OCI-LY3 (cell line): ENCODE results near the gene CLEC2D.

ENCODE experiments used
- H2AFZ ChIP-seq: fragments of 200-600, 300-600 bp; shearing (Covaris generic); 2 replicates; pipeline ENCODE4 v1.6.0; 2014; ENCODE audit warnings: antibody characterized with exemption, low read depth, low read length
- H3K27ac ChIP-seq: fragments of 200-600, 300-600 bp; sonication (generic); 2 replicates; pipeline ENCODE4 v1.5.1; 2014; ENCODE audit warnings: mild to moderate bottlenecking, low read length, moderate library complexity, mixed read lengths
- H3K27me3 ChIP-seq: fragments of 200-600, 300-600 bp; sonication (generic); 2 replicates; pipeline ENCODE4 v1.6.1; 2014; ENCODE audit warnings: low read depth, low read length, mixed read lengths
- H3K36me3 ChIP-seq: fragments of 200-600, 300-600 bp; sonication (generic); replicated peaks from 2 replicates; pipeline ENCODE3; 2014; ENCODE audit warnings: low read depth, low read length, mixed read lengths
- H3K4me1 ChIP-seq: fragments of 300-600, 200-600 bp; sonication (generic); 2 replicates; pipeline ENCODE4 v1.6.1; 2014; ENCODE audit warnings: low read length, mixed read lengths
- H3K4me2 ChIP-seq: fragments of 200-600, 300-600 bp; sonication (generic); 2 replicates; pipeline ENCODE4 v1.6.1; 2014; ENCODE audit warnings: low read length, mixed read lengths
- H3K4me3 ChIP-seq: fragments of 300-600, 200-600 bp; sonication (generic); 2 replicates; pipeline ENCODE4 v1.5.1; 2014; ENCODE audit warnings: antibody characterized with exemption, mild to moderate bottlenecking, low read length, moderate library complexity
- H3K79me2 ChIP-seq: fragments of 300-600, 200-600 bp; shearing (Covaris generic); 2 replicates; pipeline ENCODE4 v1.6.1; 2014; ENCODE audit warnings: mild to moderate bottlenecking, low read length, mixed read lengths
- H3K9ac ChIP-seq: fragments of 300-600, 200-600 bp; shearing (Covaris generic); 2 replicates; pipeline ENCODE4 v1.6.0; 2014; ENCODE audit warnings: mild to moderate bottlenecking, low read length, moderate library complexity
- H3K9me3 ChIP-seq: fragments of 200-600, 300-600 bp; shearing (Covaris generic); 2 replicates; pipeline ENCODE4 v1.6.1; 2014; ENCODE audit warnings: low read length, mixed read lengths; ENCODE audit not compliant: insufficient read depth
- H4K20me1 ChIP-seq: fragments of 200-600, 300-600 bp; sonication (generic); 2 replicates; pipeline ENCODE4 v1.6.1; 2016; ENCODE audit warnings: low read length, mixed read lengths; ENCODE audit not compliant: insufficient read depth
- EZH2phosphoT487 ChIP-seq: fragments of 200-600 bp; shearing (Covaris generic); IDR thresholded peaks from 2 replicates; pipeline ENCODE4 v1.6.1; 2018; ENCODE audit warnings: antibody characterized with exemption, mixed run types, low read depth
- TF ChIP-seq, protein P1 (sequence below): fragments of 200-600, 300-600 bp; sonication (generic); IDR thresholded peaks from 2 replicates; pipeline ENCODE4 v1.5.1; 2014; ENCODE audit warnings: antibody characterized with exemption, low read length, low read depth

The CLEC2D gene

DNA sequence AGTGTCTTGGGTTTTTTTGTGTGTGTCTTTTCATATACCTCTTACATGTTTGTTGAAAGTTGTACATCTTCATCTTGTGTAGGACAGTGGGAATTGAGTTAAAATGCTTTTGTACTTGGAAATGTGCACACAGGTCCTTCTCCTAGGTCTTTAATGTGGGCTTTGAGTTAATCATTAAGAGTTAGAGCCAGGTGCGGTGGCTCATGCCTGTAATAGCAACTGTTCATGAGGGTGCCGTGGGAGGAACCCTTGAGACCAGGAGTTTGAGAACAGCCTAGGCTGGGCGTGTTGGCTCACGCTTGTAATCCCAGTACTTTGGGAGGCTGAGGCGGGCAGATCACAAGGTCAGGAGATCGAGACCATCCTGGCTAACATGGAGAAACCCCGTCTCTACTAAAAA, 49.5 kb downstream of the CLEC2D start:
- H3K79me2 ChIP-seq, result peaks cover 87% of the 10 kb centered on the region
- H4K20me1 ChIP-seq, result peaks cover 34% of the 10 kb centered on the region; the same call in 1 of the 2 replicates
- H3K4me1 ChIP-seq, result peaks cover 99% of the 10 kb centered on the region
- H3K27me3 ChIP-seq, result no peaks in the 10 kb centered on the region
- peak overlapping the region; percentile 8; the same call in 1 of the 2 replicates for H3K4me3 ChIP-seq
- peaks cover 59% of the 10 kb centered on the region for H3K36me3 ChIP-seq
- peak overlapping the region; percentile 58 for H3K4me2 ChIP-seq
- H3K27ac ChIP-seq, result peak overlapping the region; percentile 97
- no peak overlapping the region for H2AFZ ChIP-seq
- peak overlapping the region; percentile 47 for H3K9ac ChIP-seq
- H3K9me3 ChIP-seq, result no peaks in the 10 kb centered on the region
- no peak for TF ChIP-seq EZH2phosphoT487
- TF ChIP-seq, protein P1, sequence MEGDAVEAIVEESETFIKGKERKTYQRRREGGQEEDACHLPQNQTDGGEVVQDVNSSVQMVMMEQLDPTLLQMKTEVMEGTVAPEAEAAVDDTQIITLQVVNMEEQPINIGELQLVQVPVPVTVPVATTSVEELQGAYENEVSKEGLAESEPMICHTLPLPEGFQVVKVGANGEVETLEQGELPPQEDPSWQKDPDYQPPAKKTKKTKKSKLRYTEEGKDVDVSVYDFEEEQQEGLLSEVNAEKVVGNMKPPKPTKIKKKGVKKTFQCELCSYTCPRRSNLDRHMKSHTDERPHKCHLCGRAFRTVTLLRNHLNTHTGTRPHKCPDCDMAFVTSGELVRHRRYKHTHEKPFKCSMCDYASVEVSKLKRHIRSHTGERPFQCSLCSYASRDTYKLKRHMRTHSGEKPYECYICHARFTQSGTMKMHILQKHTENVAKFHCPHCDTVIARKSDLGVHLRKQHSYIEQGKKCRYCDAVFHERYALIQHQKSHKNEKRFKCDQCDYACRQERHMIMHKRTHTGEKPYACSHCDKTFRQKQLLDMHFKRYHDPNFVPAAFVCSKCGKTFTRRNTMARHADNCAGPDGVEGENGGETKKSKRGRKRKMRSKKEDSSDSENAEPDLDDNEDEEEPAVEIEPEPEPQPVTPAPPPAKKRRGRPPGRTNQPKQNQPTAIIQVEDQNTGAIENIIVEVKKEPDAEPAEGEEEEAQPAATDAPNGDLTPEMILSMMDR, result no peak

DNA sequence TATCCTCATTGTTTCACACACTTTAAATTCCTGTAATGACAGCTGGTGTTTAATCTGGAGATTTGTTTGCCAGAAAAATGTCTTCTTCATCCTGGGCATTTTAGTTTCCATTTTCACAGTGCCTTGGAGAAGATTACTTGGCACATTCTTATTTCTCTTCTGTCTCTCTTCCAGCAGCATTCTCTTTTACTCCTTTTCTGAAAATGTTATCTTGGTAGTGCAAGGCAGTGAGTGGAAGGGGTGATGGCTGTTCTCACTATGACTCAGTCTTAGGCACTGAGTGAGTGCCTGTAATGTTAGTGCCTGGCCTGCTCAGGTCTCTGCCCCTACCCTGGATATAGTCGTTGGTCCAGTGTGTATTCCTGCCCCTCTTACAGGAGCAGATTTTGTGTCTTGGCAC, 50.3 kb downstream of the CLEC2D start:
- Histone ChIP-seq H3K4me1 (peaks cover 98% of the 10 kb centered on the region), H3K79me2 (peaks cover 93% of the 10 kb centered on the region), H3K4me3 (peak overlapping the region; percentile 9; the same call in 1 of the 2 replicates), H3K36me3 (peaks cover 67% of the 10 kb centered on the region), H3K4me2 (peak overlapping the region; percentile 50), H3K27ac (peak overlapping the region; percentile 97), H3K9ac (peak overlapping the region; percentile 28; the same call in 1 of the 2 replicates), H4K20me1 (peaks cover 41% of the 10 kb centered on the region; the same call in 1 of the 2 replicates), H2AFZ (no peak overlapping the region), H3K27me3 (no peaks in the 10 kb centered on the region), H3K9me3 (no peaks in the 10 kb centered on the region)
- no peak for TF ChIP-seq EZH2phosphoT487
- TF ChIP-seq, protein P1, result no peak

DNA sequence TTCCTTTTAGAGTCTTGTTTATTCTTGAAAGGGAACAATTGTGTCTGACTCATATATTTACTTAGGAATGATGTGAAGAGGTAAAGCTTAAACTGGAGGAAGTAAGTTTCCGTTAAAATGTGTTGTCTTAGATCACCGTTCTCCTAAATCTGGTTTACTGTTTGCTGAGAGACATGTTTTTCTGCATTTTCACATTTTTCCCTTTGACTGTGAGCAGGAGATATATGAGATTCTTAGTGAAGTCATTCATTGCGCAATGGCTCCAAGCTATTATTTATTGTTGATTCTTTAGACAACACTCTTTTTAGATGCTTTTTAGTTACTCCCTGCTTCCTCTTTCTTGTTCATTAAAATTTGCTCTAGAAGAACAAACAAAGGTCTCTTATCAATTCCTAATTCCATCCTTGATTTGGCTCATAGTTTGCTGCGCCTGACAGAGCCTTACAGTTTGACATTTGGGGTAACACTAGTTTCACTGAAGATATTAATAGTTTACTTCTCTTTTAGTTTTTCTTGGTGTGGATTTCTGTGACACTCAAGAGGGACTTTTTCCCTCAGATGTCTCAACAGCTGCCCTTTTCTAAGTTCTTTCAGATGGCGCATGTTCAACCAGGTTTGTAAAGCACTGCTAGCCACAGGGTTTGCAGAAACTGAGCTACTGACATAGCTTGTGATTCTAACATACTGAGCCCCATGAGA, 52.0 kb downstream of the CLEC2D start:
- peak overlapping the region; percentile 95 for H3K9ac ChIP-seq
- H3K4me2 ChIP-seq, result peak overlapping the region; percentile 95
- H2AFZ ChIP-seq, result no peak overlapping the region

DNA sequence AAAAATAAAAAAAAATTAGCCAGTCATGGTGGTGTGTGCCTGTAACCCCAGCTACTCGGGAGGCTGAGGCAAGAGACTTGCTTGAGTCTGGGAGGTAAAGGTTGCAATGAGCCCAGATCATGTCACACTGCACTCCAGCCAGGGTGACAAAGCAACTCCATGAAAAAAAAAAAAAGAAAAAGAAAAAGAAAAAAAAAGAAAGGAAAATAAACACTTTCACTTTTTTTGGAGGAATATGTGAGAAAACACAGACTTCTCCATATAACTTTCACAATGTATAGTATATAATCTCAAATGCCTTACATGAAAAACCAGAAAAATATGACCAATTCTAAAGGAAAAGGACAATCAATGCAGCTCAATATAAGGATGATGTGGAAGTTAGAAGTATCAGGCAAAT, 54.5 kb downstream of the CLEC2D start:
- Histone ChIP-seq H3K79me2 (peaks cover 100% of the 10 kb centered on the region), H3K4me2 (peak overlapping the region; percentile 95), H2AFZ (no peak overlapping the region), H3K27me3 (no peaks in the 10 kb centered on the region), H3K36me3 (peaks cover 74% of the 10 kb centered on the region), H3K9ac (peak overlapping the region; percentile 95), H3K4me1 (peaks cover 66% of the 10 kb centered on the region), H3K9me3 (no peaks in the 10 kb centered on the region), H3K27ac (peak overlapping the region; percentile 97), H4K20me1 (peaks cover 46% of the 10 kb centered on the region; the same call in 1 of the 2 replicates), H3K4me3 (peak overlapping the region; percentile 93)
- no peak for TF ChIP-seq EZH2phosphoT487
- TF ChIP-seq, protein P1, result no peak

More for the DNA sequence above, 52.0 kb downstream of the CLEC2D start:
- TF ChIP-seq, protein P1, result no peak
- TF ChIP-seq EZH2phosphoT487, result no peak
- H3K27ac ChIP-seq, result peak overlapping the region; percentile 97
- H3K27me3 ChIP-seq, result no peaks in the 10 kb centered on the region
- H3K79me2 ChIP-seq, result peaks cover 98% of the 10 kb centered on the region
- no peaks in the 10 kb centered on the region for H3K9me3 ChIP-seq
- H3K4me1 ChIP-seq, result peaks cover 90% of the 10 kb centered on the region
- peaks cover 46% of the 10 kb centered on the region; the same call in 1 of the 2 replicates for H4K20me1 ChIP-seq
- H3K4me3 ChIP-seq, result peak overlapping the region; percentile 93
- H3K36me3 ChIP-seq, result peaks cover 68% of the 10 kb centered on the region
